NCI-H1417 treated with DMSO at 0.1 percent for 48 hours (cell line): ENCODE results near the gene PLCL2.
"Not testable (repeated sequence)": the region's sequence is repeated elsewhere in the genome, so short reads cannot be mapped to it uniquely, and the experiment has no call there.

Experiments used
- DNase-seq: peaks from one replicate; lab custom pipeline; 2025; lab: John Stamatoyannopoulos, UW

PLCL2 gene

GRCh38 chr3:16917256-16917935 lies 32.6 kb downstream of the PLCL2 start:
- DNase-seq: no peak

GRCh38 chr3:16917980-16918682 lies 33.4 kb downstream of the PLCL2 start:
- DNase-seq: no peak

GRCh38 chr3:16918683-16919025 lies 33.9 kb downstream of the PLCL2 start:
- DNase-seq: no peak

- DNase-seq: no peak
Observed at GRCh38 chr3:16923112-16923511, 38.4 kb downstream of the PLCL2 start.

- no peak for DNase-seq
Observed at GRCh38 chr3:16927485-16927884, 42.7 kb downstream of the PLCL2 start.

DNA sequence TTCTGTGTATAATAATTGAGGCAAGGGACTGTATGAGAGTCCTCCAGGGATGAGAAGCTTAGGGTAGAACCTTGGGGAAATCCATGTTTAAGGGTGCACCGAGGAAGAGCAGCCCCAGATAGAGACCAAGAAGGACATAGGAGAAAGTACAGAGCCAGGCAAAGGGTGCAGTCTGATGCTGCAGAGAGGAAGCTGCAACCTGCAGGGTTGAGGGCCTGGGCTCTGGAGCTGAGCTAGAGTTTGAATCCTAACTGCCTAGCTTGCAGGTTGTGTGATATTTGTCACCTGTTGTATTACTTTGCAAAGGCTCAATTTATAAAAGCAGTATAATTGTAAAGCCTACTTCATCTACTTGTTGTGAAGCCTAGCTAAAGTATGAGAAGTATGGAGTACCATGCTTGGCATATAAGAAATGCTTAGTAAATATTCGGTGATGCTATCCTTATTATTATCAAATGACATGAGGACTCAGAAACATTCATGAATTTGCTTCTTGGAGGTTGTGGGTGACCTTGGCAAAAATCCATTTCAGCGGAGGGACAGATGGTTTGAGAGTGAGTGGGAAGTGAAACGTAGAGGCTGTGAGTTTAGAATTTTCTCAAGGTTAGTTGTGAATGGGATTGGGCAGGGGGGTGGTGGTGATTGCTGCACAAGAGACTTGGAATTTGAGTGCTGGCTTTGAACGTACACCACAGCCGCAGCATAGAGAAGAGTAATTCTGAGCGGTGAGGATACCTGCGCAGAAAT lies 43.8 kb downstream of the PLCL2 start:
- no peak for DNase-seq

GRCh38 chr3:16929311-16929710 lies 44.6 kb downstream of the PLCL2 start:
- DNase-seq: no peak

DNA sequence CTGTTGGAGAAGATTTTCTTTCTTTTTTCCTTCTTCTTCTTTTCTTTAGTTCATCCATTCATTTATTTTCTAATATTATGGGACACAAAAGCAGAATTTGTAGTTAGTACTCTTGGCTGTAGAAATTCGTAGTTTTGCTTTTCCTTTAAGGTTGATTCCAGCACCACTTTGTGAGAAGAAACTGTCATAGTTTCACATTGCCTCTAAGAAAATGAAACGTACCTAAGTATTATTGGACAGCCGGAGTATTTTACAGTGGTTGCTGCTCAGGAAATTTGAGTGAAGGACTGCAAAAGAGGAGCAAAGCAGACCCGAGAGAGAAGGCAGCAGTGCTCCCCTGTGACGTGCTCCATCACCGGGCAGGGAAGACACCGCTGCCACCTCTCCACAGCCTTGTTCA lies 48.1 kb downstream of the PLCL2 start:
- DNase-seq: no peak

DNA sequence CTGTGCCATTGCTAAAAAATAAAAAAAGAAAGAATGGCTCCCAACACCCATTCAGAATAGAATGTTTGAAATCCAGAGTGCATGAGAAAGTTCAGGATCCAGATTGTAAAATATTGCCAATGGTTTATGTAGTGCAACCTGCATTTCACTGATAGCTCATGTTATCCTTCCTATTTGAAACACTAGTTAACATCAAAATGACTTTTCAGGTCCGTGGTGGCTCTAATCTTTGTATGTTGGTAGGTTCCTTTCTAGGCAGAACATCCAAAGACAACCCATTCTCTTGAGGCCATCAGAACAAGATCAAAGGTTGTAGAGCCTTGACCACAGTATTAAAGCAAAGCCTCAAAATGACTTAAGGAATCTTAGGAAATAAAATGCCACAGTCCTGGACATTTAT lies 51.0 kb downstream of the PLCL2 start:
- no peak for DNase-seq

- no peak for DNase-seq
Observed at GRCh38 chr3:16936233-16936632, 51.5 kb downstream of the PLCL2 start.

DNA sequence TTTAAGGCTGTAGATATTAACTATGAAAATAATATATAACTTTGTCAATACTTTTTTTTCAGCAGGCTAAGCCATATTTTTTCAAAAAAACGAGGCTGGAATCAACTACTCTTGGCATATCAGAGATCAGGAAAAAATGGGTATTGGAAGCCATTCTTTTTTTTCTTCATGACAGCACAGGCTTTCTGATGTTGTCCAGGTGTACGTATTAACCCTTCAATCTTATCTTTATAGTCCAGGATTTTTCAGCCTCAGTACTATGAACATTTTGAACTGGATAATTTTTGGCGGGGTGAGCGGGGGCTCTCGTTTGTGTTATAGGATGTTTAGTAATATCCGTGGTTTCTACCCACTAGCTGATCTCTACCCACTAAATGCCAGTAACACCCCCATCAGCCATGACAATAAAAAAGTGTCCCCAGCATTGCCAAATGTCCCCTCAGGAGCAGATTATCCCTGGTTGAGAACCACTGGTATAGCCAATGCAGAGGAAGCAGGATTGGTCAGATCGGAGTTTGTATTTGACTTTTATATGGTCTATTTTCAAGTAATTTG lies 52.0 kb downstream of the PLCL2 start:
- no peak for DNase-seq

- DNase-seq: no peak
Observed at GRCh38 chr3:16937326-16937845, 52.6 kb downstream of the PLCL2 start.

- DNase-seq: no peak
Observed at GRCh38 chr3:16940769-16941700, 56.3 kb downstream of the PLCL2 start.

DNA sequence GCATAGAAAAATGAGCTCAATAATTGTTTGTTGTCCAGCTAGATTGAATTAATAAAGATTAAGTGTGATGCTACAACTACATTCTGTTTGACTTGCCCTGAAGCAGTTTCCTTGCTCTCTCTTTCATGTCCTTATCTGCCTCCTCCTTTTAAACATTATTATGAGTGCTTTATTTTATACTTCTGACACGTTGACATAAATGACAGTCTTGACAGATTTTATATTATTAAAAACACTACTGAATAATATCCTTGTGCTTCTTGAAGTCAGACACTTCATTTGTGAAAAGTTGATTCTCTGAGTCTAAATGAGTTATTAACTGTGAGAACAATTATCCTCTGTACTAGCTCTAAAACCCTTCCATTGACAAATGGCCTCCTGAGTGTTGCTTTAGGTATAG lies 58.2 kb downstream of the PLCL2 start:
- no peak for DNase-seq

GRCh38 chr3:16943857-16944256 lies 59.1 kb downstream of the PLCL2 start:
- DNase-seq: no peak

GRCh38 chr3:16944356-16944755 lies 59.6 kb downstream of the PLCL2 start:
- DNase-seq: no peak

DNA sequence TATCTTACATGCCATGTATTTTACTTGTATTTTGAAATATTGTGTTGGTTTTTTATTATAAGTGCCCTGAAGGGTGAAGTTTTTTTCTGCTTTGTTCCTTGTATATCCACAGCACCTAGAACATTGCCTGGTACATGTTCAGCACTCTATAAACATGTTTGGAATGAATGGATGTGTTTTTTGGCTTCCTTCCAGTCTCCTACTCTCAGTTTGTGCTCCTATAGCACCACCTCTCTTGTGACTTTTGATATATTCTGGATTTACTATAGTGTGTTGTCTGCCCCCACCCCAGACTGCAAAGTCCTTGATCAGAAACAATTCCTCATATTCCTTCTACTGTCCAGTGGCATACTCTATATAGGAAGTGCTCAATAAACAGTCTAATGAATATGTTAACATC lies 60.6 kb downstream of the PLCL2 start:
- DNase-seq: no peak

DNA sequence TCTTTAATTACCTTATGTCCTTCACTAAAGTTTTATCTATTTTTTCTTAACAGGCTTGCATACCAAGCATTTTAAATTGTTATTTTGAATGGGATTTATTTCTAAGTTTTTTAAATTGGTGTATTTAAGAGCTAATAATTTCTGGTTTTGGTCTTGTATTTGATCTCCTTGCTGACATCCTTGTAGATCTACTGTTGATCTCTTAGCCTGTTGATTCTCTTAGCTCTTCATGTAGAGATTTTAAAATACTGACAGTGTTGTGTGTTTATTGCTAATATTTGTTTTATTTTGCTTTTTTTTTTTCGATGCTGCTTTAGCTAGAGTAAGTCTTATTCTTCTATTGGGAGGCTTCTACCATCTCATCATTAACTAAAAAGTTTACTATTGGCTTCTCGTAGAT lies 65.5 kb downstream of the PLCL2 start:
- DNase-seq: no peak

DNA sequence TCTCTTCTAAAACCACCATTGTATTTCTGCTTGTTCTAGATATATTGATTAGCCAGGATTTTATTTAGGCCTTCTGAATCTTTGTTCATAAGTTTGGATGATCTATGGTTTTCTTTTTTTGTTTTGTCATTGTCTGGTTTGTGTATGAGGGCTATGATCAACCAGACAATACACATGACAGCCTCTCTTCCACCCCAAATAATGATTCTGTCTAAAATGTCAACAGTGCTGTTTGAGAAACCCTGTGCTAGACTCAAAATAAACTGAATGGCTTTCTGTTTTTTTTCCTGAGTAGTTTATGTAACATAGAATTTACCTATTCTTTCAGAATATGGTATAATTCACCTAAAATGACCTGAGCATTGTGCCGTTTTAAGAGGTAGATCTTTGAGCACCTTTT lies 66.1 kb downstream of the PLCL2 start:
- no peak for DNase-seq

GRCh38 chr3:16957852-16958251 lies 73.1 kb downstream of the PLCL2 start:
- not testable (repeated sequence) for DNase-seq

DNA sequence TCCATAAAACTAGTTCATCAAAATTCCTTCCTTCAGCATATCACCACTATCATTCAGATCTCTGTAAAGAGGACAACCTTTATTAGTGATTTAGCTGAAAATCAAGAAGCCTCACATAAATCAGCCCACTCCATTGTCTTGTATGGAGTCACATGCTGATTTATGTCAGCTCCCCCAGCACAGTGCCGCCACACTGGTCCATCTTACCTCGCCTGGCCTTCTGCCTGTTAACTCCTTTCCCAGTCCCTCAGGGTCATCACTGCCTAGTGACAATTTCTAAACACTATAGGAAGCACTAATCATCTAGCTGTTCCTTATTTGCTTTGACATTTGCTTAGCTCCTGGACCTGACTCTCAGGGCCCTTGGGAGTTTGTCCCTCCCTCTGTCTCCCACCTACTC lies 75.4 kb downstream of the PLCL2 start:
- no peak for DNase-seq
